Peyer's patch (tissue), 4 donors: Measurements from ENCODE around the gene NAGPA. TPM values are rescaled to one million over a fixed set of nuclear protein-coding genes. Genes with fewer than 3 reads are reported as not detected.
A peak's percentile ranks its signal among the peaks of the same experiment; 100 is the strongest.

ENCODE experiments used
- DNase-seq, 3 donors: peaks; one replicate each; pipeline ENCODE4 v3.0.0-alpha.2; 2017 to 2019
- H3K27ac ChIP-seq, 4 donors: fragments of 200-600 bp; sonication (generic); one replicate each; pipeline ENCODE4 v1.5.1; 2016 to 2019
- H3K27me3 ChIP-seq, 2 donors: fragments of 200-600 bp; sonication (generic); one replicate each; pipeline ENCODE4 v1.5.1; 2019
- H3K36me3 ChIP-seq, 3 donors: fragments of 200-600 bp; sonication (generic); one replicate each; pipeline ENCODE4 v1.5.1; 2016 to 2019
- H3K4me1 ChIP-seq, 4 donors: fragments of 200-600 bp; sonication (generic); one replicate each; pipeline ENCODE4 v1.5.1; 2016 to 2019
- H3K4me3 ChIP-seq, 4 donors: fragments of 200-600 bp; sonication (generic); 1 replicate in 3 of 4; 2 replicates in 1 of 4; pipeline ENCODE4 v1.5.1; 2016 to 2019; ENCODE audit warnings: mild to moderate bottlenecking in 1 of 4
- H3K9me3 ChIP-seq, 4 donors: fragments of 200-600 bp; sonication (generic); one replicate each; pipeline ENCODE4 v1.5.1; 2016 to 2019; ENCODE audit warnings: mild to moderate bottlenecking in 1 of 4
- CTCF ChIP-seq, 6 experiments: fragments of 450-650 bp in 4 of 6; fragments of 200-600 bp in 2 of 6; sonication (generic) in 1 of 6; IDR thresholded peaks; one replicate each; pipeline ENCODE4 v1.5.1; 2017 to 2019; ENCODE audit warnings: antibody characterized with exemption in 6 of 6, mild to moderate bottlenecking in 3 of 6, moderate library complexity in 1 of 6
- POLR2A ChIP-seq, 2 donors: fragments of 450-650 bp; IDR thresholded peaks; one replicate each; pipeline ENCODE4 v1.5.1; 2017; ENCODE audit warnings: antibody characterized with exemption in 2 of 2, mild to moderate bottlenecking in 2 of 2, moderate library complexity in 2 of 2
- total RNA-seq, 4 donors: library from RNA; depleted of rRNA; stranded (reverse); fragments of >200 nt; gene quantifications; one replicate each; pipeline ENCODE4 v1.1.0, GENCODE V29; 2016

NAGPA gene
- total RNA-seq, 4 donors from 2014 or later: 50.4 to 104 (median 61.0) TPM

DNA sequence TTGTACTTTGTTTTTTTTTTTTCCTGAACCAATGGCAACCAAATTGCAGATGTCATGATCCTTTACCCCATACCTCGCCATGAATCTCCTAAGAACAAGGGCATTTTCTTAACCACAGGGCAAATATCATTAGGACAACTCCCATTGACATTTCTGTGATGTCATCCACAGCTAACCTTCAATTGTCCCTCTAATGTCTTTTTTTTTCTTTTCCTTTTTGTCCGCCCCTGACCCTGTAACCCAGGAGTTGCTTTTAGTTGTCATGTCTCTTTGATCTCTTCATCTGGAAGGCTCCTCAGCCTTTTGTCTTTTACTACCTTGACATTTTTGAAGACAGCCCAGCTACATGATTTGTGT, 410 bp upstream of the NAGPA start:
- Histone ChIP-seq H3K27ac (peak overlapping the region; percentile 51 to 84 (median 68)), H3K36me3 (peaks cover 0 to 7% (median 0%) of the 10 kb centered on the region in 3 donors), H3K9me3 (no peaks in the 10 kb centered on the region), H3K4me3 (peak overlapping the region; percentile 54 to 93 (median 86)), H3K27me3 (no peaks in the 10 kb centered on the region), H3K4me1 (peaks cover 0 to 18% (median 4%) of the 10 kb centered on the region in 4 donors)
- TF ChIP-seq CTCF (IDR thresholded peaks at IDR 0.05) (no peak), POLR2A (IDR thresholded peaks at IDR 0.05) (no peak)
- DNase-seq: no peak

GRCh38 chr16:5032748-5033167, 977 bp downstream of the NAGPA start:
- Histone ChIP-seq H3K4me1 (peaks cover 0 to 18% (median 4%) of the 10 kb centered on the region in 4 donors), H3K27ac (peak overlapping the region in 3 of 4 donors; percentile 58 to 84 (median 79)), H3K4me3 (peak overlapping the region; percentile 54 to 93 (median 86)), H3K9me3 (no peaks in the 10 kb centered on the region), H3K36me3 (peaks cover 0 to 20% (median 0%) of the 10 kb centered on the region in 3 donors), H3K27me3 (no peaks in the 10 kb centered on the region)
- peak in 2 of 3 donors; percentile 64 to 65 for DNase-seq
- TF ChIP-seq POLR2A (IDR thresholded peaks at IDR 0.05) (peak in 1 of 2 donors; percentile 7), CTCF (IDR thresholded peaks at IDR 0.05) (no peak)

- Histone ChIP-seq H3K36me3 (peaks cover 0 to 24% (median 0%) of the 10 kb centered on the region in 3 donors), H3K27ac (no peak overlapping the region), H3K9me3 (no peaks in the 10 kb centered on the region), H3K4me1 (peaks cover 0 to 18% (median 4%) of the 10 kb centered on the region in 4 donors), H3K4me3 (no peak overlapping the region), H3K27me3 (no peaks in the 10 kb centered on the region)
- DNase-seq: no peak
- no peak for TF ChIP-seq POLR2A (IDR thresholded peaks at IDR 0.05)
- TF ChIP-seq CTCF (IDR thresholded peaks at IDR 0.05): no peak
These were observed 2.1 kb downstream of the NAGPA start for GRCh38 chr16:5031601-5032000.

GRCh38 chr16:5030251-5030870, 3.4 kb downstream of the NAGPA start:
- Histone ChIP-seq H3K36me3 (peaks cover 0 to 26% (median 0%) of the 10 kb centered on the region in 3 donors), H3K4me3 (no peak overlapping the region)
- no peak for DNase-seq

DNA sequence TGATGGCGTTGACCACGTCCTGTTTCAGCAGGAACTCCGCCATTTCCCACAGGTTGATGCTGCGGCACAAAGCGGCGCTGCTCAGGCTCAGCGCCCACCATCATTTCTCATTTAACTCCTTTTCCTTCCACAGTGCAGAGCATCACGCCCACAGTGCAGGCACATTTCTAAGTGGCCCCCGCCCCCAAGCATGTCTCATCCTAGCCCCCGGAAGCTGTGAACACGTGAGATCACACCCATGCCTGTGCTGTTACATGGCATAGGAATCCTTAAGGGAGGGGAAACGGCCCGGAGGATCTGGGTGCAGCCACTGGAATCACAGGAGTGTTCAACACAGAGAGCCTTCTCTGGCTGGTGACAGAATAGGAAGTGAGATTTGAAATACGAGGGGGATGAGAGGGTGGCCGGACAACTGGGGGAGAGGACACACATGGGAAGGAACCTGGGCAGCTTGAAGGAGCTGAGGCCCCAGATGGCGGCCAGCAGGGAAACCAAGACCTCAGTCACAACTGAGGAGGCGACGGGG, 4.7 kb downstream of the NAGPA start:
- H3K4me1 ChIP-seq: peaks cover 0 to 10% (median 1%) of the 10 kb centered on the region in 4 donors
- peaks cover 0 to 31% (median 0%) of the 10 kb centered on the region in 3 donors for H3K36me3 ChIP-seq
- TF ChIP-seq CTCF (IDR thresholded peaks at IDR 0.05) (no peak), POLR2A (IDR thresholded peaks at IDR 0.05) (no peak)
- H3K4me3 ChIP-seq: no peak overlapping the region
- no peaks in the 10 kb centered on the region for H3K9me3 ChIP-seq
- no peak overlapping the region for H3K27ac ChIP-seq
- H3K27me3 ChIP-seq: no peaks in the 10 kb centered on the region
- DNase-seq: no peak

More at GRCh38 chr16:5030251-5030870, 3.4 kb downstream of the NAGPA start:
- no peaks in the 10 kb centered on the region for H3K9me3 ChIP-seq
- no peak overlapping the region for H3K27ac ChIP-seq
- H3K27me3 ChIP-seq: no peaks in the 10 kb centered on the region
- TF ChIP-seq CTCF (IDR thresholded peaks at IDR 0.05): no peak
- no peak for TF ChIP-seq POLR2A (IDR thresholded peaks at IDR 0.05)
- H3K4me1 ChIP-seq: peaks cover 0 to 18% (median 4%) of the 10 kb centered on the region in 4 donors
